HG03280 (cell line): ENCODE measurements around the gene MLC1.
"Not testable (repeated sequence)": the region's sequence is repeated elsewhere in the genome, so short reads cannot be mapped to it uniquely, and the experiment has no call there.

Experiments
- ATAC-seq: cut with Tn5 transposase; IDR thresholded peaks from one replicate; pipeline ENCODE4 v1.9.1; 2021; ENCODE audit warnings: mild to moderate bottlenecking, moderate library complexity; ENCODE audit not compliant: unreplicated experiment

MLC1 gene

GRCh38 chr22:50104141-50104544 is 18.9 kb upstream of the MLC1 start:
- ATAC-seq: no peak

- no peak for ATAC-seq
Measured at GRCh38 chr22:50102946-50103345, 17.7 kb upstream of the MLC1 start.

GRCh38 chr22:50101870-50102565 is 16.8 kb upstream of the MLC1 start:
- ATAC-seq: no peak

GRCh38 chr22:50098052-50098451 is 12.8 kb upstream of the MLC1 start:
- ATAC-seq: no peak

GRCh38 chr22:50092342-50092741 is 7.1 kb upstream of the MLC1 start:
- ATAC-seq: no peak

GRCh38 chr22:50091092-50091768 is 6.0 kb upstream of the MLC1 start:
- ATAC-seq: no peak

- no peak for ATAC-seq
Measured at GRCh38 chr22:50090412-50090714, 5.1 kb upstream of the MLC1 start.

- ATAC-seq: no peak
Measured at GRCh38 chr22:50089682-50090411, 4.6 kb upstream of the MLC1 start, which contains the start of gene MOV10L1. Gene MOV10L1, plus strand, starts transcription at chr22:50090006. Its CDS starts 83 bp downstream, at chr22:50090089.

GRCh38 chr22:50089231-50089630 is 4.0 kb upstream of the MLC1 start:
- no peak for ATAC-seq

- no peak for ATAC-seq
Measured at GRCh38 chr22:50088096-50088495, 2.9 kb upstream of the MLC1 start.

GRCh38 chr22:50087646-50088045 is 2.4 kb upstream of the MLC1 start:
- ATAC-seq: no peak

GRCh38 chr22:50086975-50087374 is 1.7 kb upstream of the MLC1 start:
- ATAC-seq: not testable (repeated sequence)

GRCh38 chr22:50086526-50086925 is 1.3 kb upstream of the MLC1 start:
- ATAC-seq: no peak

- no peak for ATAC-seq
Measured at GRCh38 chr22:50084614-50085021, 608 bp downstream of the MLC1 start.

GRCh38 chr22:50084080-50084477 is 1.1 kb downstream of the MLC1 start:
- ATAC-seq: no peak

- ATAC-seq: no peak
Measured at GRCh38 chr22:50083462-50084079, 1.7 kb downstream of the MLC1 start.

- ATAC-seq: no peak
Measured at GRCh38 chr22:50082961-50083461, 2.2 kb downstream of the MLC1 start.

GRCh38 chr22:50082197-50082715 is 3.0 kb downstream of the MLC1 start:
- ATAC-seq: no peak

GRCh38 chr22:50081426-50082196 is 3.6 kb downstream of the MLC1 start:
- no peak for ATAC-seq

GRCh38 chr22:50080077-50080465 is 5.2 kb downstream of the MLC1 start:
- ATAC-seq: no peak
